Smooth muscle cell (in vitro differentiated cells): ENCODE measurements around the gene EPHB1. TPM values are rescaled to one million over a fixed set of nuclear protein-coding genes. Genes with fewer than 3 reads are reported as not detected.

Experiments
- DNase-seq: peaks from one replicate; lab custom pipeline; 2025; ENCODE audit not compliant: unreplicated experiment; lab: John Stamatoyannopoulos, UW
- H2AFZ ChIP-seq: fragments of 200-600 bp; sonication (generic); 2 replicates; pipeline ENCODE4 v1.6.0; 2016; ENCODE audit warnings: antibody characterized with exemption, low read depth, mild to moderate bottlenecking
- H3F3A ChIP-seq: fragments of 200-600 bp; sonication (generic); 2 replicates; pipeline ENCODE4 v1.6.0; 2017; ENCODE audit warnings: antibody characterized with exemption, low read depth
- H3K27ac ChIP-seq: fragments of 200-600 bp; sonication (generic); 2 replicates; pipeline ENCODE4 v1.5.1; 2016; ENCODE audit warnings: low read depth, mild to moderate bottlenecking
- H3K27me3 ChIP-seq: fragments of 200-600 bp; sonication (generic); 2 replicates; pipeline ENCODE4 v1.6.1; 2016; ENCODE audit warnings: low read depth, mild to moderate bottlenecking
- H3K36me3 ChIP-seq: fragments of 200-600 bp; sonication (generic); 2 replicates; pipeline ENCODE4 v1.5.1; 2016; ENCODE audit warnings: low read depth
- H3K4me1 ChIP-seq: fragments of 200-600 bp; sonication (generic); 2 replicates; pipeline ENCODE4 v1.5.1; 2016; ENCODE audit warnings: low read depth
- H3K4me2 ChIP-seq: fragments of 200-600 bp; sonication (generic); 2 replicates; pipeline ENCODE4 v1.6.0; 2016; ENCODE audit warnings: mild to moderate bottlenecking
- H3K4me3 ChIP-seq: fragments of 200-600 bp; sonication (generic); 2 replicates; pipeline ENCODE4 v1.5.1; 2016; ENCODE audit warnings: mild to moderate bottlenecking
- H3K79me2 ChIP-seq: fragments of 200-600 bp; sonication (generic); 2 replicates; pipeline ENCODE4 v1.6.0; 2016; ENCODE audit warnings: low read depth, mild to moderate bottlenecking
- H3K9ac ChIP-seq: fragments of 200-600 bp; sonication (generic); 2 replicates; pipeline ENCODE4 v1.6.0; 2016; ENCODE audit warnings: low read depth
- H3K9me3 ChIP-seq: fragments of 200-600 bp; sonication (generic); replicated peaks from 2 replicates; pipeline ENCODE4 v1.5.1; 2016; ENCODE audit warnings: low read depth
- H4K20me1 ChIP-seq: fragments of 200-600 bp; sonication (generic); 2 replicates; pipeline ENCODE4 v1.6.0; 2016; ENCODE audit warnings: low read depth
- WGBS: methylation state at CpG from one replicate; pipeline ENCODE4 v1.1.7; 2016; ENCODE audit warnings: low lambda C conversion rate; 5-methylcytosine and 5-hydroxymethylcytosine counted together
- polyA plus RNA-seq: library from polyadenylated mRNA; unstranded; fragments of >200 nt; fragmentation: Nextera tagmentation; extraction: Ambion mirVana; gene quantifications from 2 replicates; pipeline ENCODE4 v1.2.1, GENCODE V29; 2016
- total RNA-seq: library from RNA; depleted of rRNA; stranded (reverse); fragments of >200 nt; gene quantifications from 2 replicates; pipeline ENCODE4 v1.2.3, GENCODE V29; 2014
- TF ChIP-seq, protein P1 (sequence below): fragments of 200-600 bp; sonication (generic); IDR thresholded peaks from 2 replicates; pipeline ENCODE4 v1.5.1; 2017; ENCODE audit warnings: borderline replicate concordance, mild to moderate bottlenecking, antibody characterized with exemption; ENCODE audit not compliant: insufficient read depth, poor library complexity, severe bottlenecking

Gene EPHB1
- total and polyA plus RNA-seq, 2 experiments from 2014 or later: 2.5 to 2.6 TPM

DNA sequence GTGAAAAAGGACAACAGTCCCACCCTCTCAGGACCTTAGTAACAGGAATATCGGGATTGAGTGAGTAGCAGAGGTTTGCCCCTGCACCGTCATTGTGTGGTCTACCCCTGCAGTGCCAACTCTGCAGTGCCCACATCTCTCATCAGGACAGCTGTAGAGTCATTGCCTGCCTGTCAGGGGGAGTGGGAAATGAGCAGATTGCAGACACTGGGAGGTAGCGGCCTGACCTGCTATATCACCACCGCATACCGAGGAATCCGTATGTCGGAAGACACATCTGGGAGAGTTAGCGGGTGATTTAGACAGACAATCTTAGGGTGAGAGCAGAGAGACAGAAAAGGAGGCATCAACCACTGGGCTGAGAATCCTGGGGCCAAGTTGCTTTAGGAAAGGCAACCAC, 218.1 kb downstream of the EPHB1 start:
- Histone ChIP-seq H3K4me3 (no peak overlapping the region), H3K27me3 (no peaks in the 10 kb centered on the region), H3K79me2 (no peaks in the 10 kb centered on the region), H3K4me1 (no peaks in the 10 kb centered on the region), H3F3A (no peaks in the 10 kb centered on the region), H3K4me2 (no peak overlapping the region), H2AFZ (no peak overlapping the region), H3K27ac (no peak overlapping the region), H3K9me3 (no peaks in the 10 kb centered on the region), H3K36me3 (no peaks in the 10 kb centered on the region), H3K9ac (no peak overlapping the region), H4K20me1 (no peaks in the 10 kb centered on the region)
- no peak for DNase-seq
- TF ChIP-seq, protein P1, sequence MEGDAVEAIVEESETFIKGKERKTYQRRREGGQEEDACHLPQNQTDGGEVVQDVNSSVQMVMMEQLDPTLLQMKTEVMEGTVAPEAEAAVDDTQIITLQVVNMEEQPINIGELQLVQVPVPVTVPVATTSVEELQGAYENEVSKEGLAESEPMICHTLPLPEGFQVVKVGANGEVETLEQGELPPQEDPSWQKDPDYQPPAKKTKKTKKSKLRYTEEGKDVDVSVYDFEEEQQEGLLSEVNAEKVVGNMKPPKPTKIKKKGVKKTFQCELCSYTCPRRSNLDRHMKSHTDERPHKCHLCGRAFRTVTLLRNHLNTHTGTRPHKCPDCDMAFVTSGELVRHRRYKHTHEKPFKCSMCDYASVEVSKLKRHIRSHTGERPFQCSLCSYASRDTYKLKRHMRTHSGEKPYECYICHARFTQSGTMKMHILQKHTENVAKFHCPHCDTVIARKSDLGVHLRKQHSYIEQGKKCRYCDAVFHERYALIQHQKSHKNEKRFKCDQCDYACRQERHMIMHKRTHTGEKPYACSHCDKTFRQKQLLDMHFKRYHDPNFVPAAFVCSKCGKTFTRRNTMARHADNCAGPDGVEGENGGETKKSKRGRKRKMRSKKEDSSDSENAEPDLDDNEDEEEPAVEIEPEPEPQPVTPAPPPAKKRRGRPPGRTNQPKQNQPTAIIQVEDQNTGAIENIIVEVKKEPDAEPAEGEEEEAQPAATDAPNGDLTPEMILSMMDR: no peak
- WGBS: 96% methylated on average over 8 of the region's 8 CpGs

DNA sequence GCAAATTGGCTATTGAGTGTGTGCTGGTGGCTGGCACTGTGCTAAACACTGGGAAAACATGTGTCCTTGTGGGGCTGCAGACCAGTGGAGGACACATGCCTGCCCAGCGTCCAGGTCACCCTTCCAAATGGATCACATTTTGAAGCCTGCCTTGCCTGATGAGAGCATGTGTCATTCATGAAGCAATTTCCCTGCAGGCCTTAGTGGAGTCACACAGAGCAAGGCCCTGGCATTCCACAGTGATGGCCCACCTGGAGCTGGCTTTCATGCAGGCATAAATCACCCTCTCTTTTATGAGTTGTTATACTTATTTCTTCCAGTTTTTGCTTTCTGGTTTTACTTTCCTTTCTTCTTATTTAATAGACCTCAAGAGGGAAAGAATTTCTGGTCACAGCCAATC, 219.5 kb downstream of the EPHB1 start:
- H4K20me1 ChIP-seq: no peaks in the 10 kb centered on the region
- H3K4me3 ChIP-seq: no peak overlapping the region
- H3K27ac ChIP-seq: no peak overlapping the region
- WGBS: 0% methylated on average over 1 of the region's 1 CpG
- peaks cover 8% of the 10 kb centered on the region for H3K4me1 ChIP-seq
- no peak overlapping the region for H3K9ac ChIP-seq
- H3K27me3 ChIP-seq: no peaks in the 10 kb centered on the region
- H3K79me2 ChIP-seq: no peaks in the 10 kb centered on the region
- no peak for DNase-seq
- no peak overlapping the region for H3K4me2 ChIP-seq
- no peak overlapping the region for H2AFZ ChIP-seq
- TF ChIP-seq, protein P1: no peak
- no peaks in the 10 kb centered on the region for H3K9me3 ChIP-seq
- no peaks in the 10 kb centered on the region for H3F3A ChIP-seq
- no peaks in the 10 kb centered on the region for H3K36me3 ChIP-seq

DNA sequence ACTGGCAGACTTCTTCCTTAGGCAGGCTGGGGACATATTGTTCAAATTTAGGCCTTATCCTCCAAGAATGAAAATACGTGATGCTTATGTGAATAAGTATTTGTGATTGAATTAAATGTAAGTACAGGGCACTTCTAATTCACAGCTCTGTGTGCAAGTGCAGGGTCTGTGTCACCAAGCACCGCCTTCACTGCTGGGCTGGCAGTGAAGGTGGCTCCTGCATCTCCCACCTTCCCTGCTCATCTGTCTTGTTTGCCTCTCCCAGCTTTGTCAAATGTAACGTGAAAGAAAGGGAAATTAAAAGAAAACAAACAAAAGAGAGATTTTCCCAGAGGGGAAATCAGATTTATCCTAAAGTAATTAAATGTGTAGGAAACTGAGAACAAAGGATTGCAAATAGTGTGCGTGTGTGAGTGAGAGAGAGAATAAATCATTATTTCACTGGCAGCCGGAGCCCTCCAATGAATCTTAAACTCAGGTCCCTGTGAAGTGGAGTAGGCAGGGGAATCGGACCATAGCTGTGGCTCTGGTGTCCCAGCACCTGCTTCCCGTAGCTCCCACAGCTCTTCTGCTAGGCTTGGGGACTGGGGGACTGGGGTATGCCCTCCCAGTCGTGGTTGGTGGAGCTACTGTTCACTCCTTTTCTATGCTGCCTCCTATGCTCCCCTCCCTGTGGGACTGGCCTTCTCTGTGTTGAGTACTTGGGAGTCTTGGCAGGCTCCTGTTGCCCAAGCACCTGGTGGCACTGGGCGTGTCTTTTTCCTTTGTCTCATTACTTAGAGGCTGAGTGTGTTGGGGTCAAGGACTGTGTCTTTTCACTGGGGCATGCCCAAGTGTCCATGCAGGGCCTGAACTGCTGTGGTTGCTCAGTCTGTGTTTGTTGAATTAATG, 222.2 kb downstream of the EPHB1 start:
- no peaks in the 10 kb centered on the region for H3K36me3 ChIP-seq
- H2AFZ ChIP-seq: no peak overlapping the region
- H3K27me3 ChIP-seq: no peaks in the 10 kb centered on the region
- no peaks in the 10 kb centered on the region for H3K9me3 ChIP-seq
- no peak for DNase-seq
- no peak overlapping the region for H3K4me3 ChIP-seq
- no peaks in the 10 kb centered on the region for H4K20me1 ChIP-seq
- no peaks in the 10 kb centered on the region for H3K79me2 ChIP-seq
- 83% methylated on average over 9 of the region's 9 CpGs for WGBS
- no peaks in the 10 kb centered on the region for H3F3A ChIP-seq
- H3K9ac ChIP-seq: no peak overlapping the region
- no peak overlapping the region for H3K4me2 ChIP-seq
- H3K27ac ChIP-seq: no peak overlapping the region
- TF ChIP-seq, protein P1: no peak
- H3K4me1 ChIP-seq: peaks cover 8% of the 10 kb centered on the region
